NCI-H1105 (cell line): ENCODE measurements around the gene GRIA1.

Experiments
- DNase-seq: peaks from one replicate; lab custom pipeline; 2025; lab: John Stamatoyannopoulos, UW

Gene GRIA1

DNA sequence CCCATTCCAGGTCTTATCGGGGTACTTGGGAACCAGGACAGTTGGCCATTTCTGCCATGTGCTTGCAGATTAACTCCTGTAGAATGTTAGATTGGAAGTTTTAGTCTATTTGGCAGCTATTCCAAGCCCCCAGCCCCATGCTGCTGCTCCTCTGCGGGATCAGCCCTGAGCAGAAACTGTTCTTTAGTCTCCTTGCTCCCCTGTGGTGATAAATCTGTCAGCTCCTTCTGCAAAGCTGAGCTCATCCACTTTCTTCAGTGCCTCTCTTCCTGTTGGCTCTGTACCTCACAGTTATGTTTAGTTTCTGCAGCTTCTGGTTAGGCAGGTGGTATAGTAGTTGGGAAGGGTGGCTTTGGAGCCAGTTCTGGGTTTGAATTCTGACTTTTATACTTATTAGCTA, 170.4 kb downstream of the GRIA1 start:
- no peak for DNase-seq

DNA sequence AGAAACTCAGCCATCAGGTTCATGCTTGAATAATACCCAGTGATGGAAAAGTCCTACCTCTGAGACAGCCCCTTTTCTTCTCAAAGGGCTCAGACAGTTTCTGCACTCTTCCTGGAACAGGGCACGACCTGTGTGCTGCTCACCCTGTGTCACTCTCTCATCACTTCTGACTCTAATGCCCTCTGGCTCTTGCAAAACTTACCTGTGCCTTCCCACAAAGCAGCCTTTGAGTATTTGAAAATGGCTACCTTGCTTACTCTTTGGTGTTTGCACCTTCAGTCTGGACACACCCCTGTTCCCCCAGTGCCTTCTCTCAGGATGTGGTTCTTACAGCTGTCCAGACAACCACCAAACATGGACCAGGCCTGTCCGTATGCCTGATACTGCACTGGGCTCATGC, 171.4 kb downstream of the GRIA1 start:
- no peak for DNase-seq

DNA sequence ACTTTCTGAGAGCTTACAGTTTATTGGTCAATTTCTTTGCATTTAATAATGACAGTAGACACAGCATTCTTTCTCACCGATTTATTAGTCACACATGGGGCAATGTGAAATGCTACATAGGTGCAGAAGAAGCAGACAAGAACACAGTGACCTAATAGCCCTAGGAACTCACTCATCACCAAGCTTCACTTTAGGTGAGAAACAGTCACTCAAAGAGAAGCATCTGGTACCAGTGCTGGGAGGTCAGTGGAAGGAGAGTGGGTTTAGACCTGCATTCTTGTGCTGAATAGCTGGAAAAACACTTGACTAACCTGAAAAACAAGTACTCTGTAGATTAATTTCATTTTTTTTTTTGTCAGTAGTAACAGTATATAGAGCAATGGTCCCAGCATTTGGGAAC, 179.6 kb downstream of the GRIA1 start:
- DNase-seq, result no peak

DNA sequence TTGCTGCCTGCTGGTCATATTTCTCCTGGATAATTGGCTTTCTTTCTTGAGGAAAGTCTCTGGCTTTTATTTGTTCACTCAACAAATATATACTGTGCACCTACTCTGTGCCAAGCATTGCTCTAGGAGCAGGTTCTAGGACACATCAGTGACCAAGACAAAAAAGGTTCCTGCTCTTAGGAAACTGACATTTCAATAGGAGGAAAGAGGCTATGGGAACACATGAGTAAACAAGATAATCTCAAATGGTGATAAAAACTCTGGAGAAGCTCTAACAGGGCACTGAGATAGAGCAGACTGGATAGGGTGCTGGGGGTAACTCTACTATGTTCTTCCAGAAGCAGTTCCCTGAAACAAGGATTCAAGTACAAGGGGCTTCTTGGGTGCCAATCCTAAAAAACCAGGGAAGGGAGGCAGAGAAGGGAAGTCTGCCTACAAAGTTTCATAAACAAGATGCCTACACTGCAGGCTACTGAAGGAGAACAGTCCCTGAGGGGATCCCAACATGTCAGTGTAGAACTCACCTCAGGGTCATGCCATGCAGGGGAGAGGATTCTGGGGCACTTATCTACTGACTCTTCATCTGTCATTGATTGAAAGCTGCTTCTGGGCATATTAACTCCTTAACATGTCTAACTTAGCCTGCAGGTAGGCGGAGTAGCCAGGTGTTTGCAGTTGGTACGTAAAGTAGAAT, 181.3 kb downstream of the GRIA1 start:
- DNase-seq, result no peak

DNA sequence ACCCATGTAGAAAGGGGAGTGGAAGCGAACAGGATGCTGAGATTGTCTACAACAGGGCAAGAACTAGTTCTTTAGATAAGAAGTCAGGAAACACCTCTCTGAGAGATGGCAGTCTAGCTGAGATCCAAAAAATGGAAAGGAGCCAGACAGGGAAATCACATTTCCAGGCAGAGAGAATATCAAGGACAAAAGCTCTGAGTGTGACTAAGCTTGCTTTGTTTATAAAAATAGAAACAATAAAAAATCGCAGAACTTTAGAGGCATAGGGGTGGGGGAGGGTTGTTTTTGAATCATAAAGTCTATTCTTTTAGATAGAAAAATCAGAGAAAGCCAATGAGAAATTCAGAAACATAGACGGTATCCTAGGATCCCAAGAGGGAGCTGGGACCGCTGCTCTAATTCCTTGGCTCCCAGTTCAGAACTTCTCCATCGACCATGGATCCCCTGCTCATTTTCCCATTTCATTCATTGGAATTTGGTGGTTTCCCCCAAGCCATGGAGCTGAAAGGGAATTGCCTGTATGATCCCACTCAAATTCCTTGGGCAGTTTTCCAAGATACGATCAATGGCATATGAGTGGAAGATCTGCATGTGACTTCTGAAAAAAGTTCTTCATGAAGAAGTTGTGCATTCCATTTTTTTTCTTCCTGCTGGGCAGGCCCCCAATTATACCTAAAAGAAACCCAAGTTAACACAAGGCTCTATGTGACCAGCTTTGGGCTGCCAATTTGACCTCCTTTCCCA, 182.0 kb downstream of the GRIA1 start:
- DNase-seq, result no peak

DNA sequence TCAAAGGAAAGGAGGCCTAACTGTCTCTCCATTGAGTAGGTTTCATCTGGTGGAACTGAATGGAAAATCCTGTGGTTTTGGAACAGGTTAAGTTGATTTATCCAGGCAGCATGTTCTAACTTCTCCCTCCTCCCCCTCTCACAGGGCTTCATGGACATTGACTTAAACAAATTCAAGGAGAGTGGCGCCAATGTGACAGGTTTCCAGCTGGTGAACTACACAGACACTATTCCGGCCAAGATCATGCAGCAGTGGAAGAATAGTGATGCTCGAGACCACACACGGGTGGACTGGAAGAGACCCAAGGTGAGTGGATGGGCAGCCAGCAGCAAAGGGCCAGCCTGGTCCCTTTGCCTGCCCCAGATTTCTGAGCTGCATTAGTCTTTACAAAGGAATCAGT, 183.9 kb downstream of the GRIA1 start:
- DNase-seq, result no peak

DNA sequence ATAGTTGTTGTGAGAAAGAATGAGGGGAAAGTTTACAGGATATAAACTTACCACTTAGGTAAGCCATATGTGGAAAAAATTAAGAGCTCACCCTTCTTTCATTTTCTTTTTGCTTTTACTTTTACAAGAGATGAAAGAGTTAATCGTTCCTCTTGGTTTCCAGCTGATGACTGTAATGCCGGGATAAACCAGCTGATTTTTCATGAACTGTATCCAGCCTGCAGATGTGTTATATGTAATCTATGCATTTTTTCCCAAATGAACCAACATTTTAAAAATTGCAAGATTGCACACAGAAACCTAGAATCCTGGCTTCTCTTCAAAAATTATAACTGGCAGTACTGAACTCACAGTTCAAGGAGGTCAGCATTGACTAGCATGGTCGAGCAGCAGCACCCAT, 185.9 kb downstream of the GRIA1 start:
- no peak for DNase-seq

DNA sequence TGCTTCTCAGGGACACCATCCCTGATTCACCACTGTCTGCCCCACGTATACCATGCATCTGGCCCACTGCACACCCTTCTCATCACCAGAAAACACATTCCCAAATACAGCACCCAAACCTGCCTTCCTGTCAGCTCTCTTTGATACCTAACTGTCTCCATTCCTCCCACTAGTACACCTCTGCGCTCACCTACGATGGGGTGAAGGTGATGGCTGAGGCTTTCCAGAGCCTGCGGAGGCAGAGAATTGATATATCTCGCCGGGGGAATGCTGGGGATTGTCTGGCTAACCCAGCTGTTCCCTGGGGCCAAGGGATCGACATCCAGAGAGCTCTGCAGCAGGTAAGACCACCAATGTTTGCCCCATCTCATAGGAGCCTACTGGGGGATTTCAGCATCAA, 186.4 kb downstream of the GRIA1 start:
- DNase-seq, result no peak

DNA sequence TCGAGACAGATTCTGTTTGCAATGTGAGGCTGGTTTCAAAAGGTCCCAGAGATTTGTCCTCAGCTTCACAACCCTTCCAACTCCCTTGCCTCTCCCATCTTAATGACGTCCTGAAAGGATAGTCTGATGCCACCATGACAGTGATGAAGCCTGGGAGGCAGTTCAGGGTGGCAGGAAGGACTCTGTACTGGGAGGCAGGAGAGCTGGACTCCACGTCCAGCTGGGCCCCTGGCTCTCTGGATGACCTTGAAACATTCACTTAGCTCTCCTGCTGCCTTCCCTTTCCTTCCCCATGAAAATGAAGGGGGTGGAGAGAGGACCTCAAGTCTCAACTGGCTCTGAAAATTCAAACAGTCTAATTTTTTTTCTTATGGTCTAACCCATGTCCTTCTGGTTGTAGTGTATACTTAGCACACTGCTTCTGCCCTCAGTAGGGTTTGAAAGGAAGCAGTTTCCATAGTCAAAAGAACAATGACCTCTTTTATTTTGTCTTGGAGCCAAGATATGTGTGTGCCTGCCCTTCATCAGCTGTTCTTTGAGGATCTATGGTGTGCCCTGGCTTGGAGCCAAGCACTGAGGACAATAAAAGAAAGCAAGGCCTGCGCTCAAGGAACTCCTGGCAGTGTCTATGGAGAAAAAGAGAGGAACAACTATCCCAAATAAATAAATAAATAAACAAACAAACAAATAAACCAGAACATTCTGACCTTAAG, 188.3 kb downstream of the GRIA1 start:
- no peak for DNase-seq

DNA sequence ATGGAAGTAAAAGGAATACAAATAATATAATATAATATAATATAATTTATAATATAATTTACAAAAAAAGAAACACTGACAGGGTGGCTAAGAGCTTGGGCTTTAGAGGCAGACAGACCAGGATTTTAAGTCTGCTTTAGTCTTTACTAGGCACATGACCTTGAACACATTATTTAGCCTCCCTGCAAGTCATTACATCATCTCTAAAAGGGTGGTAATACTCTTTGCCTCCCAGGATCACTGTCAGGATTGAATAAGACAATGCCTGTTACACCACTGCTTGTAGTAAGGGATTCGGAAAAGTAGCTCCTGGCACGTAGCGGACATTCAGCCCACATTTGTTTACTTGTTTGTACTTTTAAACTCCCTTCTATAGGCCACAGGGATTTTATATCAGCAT, 199.8 kb downstream of the GRIA1 start:
- no peak for DNase-seq

DNA sequence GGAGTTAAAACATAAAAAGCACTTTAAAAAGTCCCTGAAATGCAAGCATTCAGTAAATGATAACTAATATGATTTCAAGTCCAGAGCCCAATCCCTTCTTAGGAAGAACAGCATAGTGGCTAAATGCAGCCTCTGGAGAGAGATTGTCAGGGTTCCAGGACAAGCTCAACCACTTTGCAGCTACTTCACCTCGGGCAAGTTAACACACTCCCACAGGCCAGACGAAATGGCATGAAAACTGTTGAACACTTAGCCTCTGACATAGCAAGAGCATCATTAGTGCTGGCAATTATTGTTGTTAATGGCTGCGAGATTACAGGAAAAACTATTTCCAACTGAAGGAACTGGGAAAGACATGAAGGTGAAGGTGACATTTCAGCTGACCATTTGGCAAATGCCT, 205.8 kb downstream of the GRIA1 start:
- DNase-seq, result no peak

DNA sequence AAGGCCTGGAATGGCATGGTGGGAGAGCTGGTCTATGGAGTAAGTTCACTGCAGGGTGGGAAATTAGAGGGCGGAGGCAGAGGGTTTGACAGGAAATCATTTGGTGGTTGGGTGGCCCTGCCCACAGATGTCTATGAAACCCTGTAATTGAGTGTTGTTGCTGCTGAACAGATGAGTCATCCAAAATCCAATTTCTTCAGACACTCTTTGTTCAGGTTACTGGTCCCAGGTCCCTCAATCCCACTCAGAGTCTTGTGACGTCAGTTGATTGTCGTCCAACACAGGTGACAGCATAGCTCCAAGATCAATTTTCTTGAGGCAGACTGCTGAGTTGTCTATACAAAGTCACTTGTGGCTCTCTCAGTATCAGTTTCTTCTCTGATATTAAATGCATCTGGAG, 208.6 kb downstream of the GRIA1 start:
- no peak for DNase-seq

DNA sequence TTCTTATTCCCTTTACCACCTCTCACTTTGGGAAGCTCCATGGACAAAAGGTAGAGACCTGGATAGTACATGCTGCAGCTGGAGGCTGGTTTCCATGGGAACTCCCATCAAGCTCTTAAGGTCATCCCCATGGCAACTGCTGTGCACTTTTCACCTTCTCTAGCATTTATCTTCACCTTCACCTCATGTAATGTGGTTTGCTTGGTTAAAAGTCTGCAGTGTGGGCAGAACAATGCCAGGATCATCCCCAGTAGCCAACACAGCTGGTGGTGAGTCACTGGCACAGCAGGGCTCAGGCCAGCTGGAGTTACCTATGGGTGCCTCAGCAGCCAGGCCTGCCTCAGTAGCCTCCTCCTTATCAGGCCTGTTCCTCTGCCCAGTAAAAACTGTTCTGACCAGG, 210.5 kb downstream of the GRIA1 start:
- no peak for DNase-seq

DNA sequence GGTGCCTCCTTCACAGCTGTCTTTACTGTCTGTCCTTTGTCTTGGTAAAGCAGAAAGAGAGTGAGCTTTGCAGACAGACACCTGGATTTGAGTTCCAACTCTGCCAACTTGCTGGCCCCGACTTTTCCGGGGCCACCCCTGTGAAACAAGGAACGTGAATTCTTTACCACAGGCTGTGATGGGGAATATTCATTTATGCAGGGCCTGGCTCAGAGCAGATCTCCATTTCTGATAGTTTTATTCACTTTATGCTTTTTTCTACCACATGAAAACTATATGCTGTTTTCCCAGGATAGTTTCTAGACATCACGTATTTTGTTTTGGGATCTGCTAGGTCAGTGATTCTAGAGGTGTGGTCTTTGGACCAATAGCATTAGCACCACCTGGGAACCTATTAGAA, 211.8 kb downstream of the GRIA1 start:
- DNase-seq, result no peak

DNA sequence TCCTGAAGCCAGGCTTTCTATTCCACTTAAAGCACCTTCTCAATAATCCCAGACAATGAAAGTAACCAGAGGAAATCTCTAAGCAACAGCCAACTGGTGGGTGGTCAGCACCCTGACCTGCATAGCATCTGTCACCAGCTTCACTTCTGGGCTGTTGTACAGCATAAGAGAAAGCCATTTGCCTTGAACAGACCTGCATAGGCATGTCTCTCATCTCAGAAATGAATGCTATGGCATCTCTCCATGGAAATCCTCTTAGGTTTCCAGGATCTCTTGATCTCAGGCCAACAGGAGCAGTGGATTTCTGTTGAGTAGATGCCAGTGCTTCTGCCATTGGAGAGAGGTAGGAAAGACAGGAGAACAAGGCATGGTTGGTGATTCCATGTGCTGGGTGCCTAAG, 213.6 kb downstream of the GRIA1 start:
- DNase-seq, result no peak

DNA sequence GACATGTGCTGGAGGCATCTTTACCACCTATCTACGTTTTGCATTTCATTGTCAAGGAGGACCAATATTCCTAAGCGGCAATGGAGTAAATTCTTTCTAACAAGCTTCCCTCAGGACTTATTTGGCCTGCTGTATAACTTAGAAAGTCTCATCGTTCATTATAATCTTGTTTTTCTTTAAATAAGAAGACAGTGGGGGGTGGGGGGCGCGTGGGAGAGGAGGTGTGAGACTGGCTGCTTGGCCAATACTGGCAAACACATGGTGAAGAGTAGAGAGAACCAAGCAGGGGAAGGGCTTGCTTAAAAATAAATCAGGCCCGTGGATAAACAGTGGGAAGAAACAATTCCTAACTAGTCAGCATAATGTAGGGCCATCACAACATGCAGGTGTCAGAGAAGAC, 217.2 kb downstream of the GRIA1 start:
- DNase-seq, result no peak

DNA sequence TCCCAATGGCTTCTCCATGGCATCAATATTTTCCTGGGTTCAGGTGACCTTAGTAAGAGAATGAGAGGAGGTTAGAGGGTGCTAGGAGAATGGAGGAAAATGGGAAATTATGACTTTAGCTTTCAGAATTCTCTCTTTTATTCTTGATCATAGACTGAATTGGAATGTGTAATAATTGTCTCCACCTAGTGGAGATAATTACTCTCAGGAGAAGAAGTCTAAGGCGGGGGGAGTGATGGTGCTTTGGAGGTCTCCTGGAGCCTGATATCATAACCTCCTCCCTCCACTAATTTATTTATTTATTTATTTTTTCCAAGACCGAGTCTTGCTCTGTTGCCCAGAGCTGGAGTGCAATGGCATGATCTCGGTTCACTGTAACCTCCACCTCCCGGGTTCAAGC, 221.3 kb downstream of the GRIA1 start:
- DNase-seq, result no peak

DNA sequence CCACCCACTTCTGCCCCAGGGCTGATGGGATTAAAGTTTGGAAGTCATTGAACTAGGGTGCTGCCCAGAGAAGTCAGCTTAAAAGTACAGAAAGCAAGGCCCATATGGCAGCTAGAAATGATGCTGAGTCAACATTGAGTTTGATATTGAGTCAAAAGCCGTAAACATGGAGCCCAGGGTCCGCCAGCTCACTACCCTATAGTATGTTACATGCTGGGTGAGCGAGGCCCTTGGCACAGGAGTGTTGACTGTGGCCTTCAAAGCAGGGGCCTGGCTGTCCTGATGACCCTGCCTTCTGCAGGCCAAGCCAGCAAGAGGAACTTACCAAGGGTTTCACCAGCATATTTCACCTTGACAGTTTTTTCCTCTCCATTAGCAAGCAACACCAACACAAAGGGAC, 222.5 kb downstream of the GRIA1 start:
- no peak for DNase-seq

DNA sequence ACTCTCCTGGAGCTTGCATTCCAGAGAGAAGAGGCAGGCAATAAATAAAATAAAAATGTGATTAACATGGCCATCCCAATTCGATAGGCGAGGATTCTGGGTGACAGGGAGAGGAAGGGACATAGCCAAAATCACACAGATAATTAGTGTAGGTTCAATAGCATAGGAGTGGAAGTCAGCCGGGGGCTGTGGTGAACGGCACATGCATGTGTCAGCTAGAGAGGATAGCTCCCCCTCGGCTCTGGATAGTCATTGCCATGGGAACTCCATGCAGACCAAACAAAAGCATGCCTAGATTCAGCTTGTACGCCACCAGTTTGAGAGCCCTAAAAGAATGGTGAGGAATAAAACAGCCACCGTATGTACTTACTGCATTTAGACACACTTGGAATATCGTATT, 223.5 kb downstream of the GRIA1 start:
- no peak for DNase-seq

DNA sequence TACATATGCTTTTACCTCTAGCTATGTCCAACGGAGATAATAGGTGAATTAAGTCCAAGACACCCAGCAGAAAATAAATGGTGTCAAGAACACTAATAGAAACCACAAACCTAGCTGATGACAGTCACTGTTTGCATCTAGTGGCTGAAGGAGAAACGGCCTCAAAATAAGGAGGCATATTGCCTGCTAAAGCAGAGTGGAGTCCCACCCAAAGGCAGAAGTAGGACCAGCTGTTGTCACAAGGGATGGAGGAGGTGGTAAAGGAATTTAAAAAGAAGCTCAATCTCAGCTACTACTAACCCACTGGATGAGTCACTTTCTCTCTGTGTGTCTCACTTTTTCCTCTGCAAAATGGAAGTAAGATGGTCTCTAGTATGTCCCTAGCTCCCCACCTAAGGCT, 224.3 kb downstream of the GRIA1 start:
- DNase-seq, result no peak

DNA sequence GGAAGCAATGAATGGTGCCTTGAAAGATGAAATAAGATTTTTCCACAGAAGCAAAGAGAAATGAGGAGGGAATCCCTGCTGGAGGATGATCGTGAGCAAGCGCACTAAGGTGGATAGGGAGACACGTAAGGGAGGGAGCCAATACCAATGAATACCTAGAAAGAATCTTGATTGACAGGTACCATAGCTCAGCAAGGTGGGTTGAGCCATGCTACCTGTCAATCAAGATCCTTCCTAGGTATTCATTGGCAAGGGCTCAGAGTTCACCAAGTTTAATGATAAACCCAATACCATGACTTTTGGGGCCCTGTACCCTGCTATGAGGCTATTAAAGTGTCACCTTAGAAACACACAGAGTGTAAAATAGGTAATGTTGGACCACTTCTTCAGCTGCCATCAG, 226.8 kb downstream of the GRIA1 start:
- DNase-seq, result no peak

DNA sequence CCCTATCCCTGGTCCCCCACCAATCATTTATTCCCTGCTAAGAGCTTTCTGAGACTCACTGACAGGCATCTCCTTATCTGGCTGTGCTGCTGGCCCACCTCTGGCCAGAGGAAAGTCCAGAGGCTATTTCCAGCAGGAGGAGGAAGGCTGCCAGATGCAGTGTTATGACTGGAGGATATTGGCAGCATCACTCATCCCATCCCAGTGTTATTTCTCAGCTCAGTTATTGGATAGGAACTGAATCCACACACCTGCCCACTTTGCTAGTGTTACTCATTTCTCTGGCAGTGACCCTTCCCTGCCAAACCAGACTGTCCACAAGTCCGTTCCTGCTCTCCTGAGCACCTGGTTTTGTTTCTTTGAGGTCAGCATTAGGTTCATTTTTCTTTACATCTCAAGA, 228.2 kb downstream of the GRIA1 start:
- no peak for DNase-seq

DNA sequence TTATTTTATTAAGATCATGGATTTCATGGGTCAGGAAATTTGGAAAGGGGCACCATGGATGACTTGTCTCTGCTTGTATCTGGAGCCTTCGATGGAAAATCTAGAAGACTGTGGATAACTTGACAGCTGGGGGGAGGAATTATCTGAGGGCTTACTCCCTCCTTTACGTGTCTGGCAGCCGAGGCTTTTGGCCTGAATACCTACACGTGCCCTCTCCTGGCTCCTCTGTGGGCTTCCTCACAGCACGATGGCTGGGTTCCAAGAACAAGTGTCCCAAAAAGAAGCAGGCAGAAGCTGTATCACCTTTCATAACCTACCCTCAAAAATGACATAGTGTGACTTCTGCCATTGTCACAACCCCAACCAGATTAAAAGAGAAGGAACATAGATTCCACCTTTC, 228.9 kb downstream of the GRIA1 start:
- DNase-seq, result no peak
